Uterus (tissue), 2 donors: ENCODE results near the gene IL4I1.

ENCODE experiments used
- CTCF ChIP-seq, 4 experiments: fragments of 200-600 bp in 2 of 4; fragments of 450-650 bp in 2 of 4; sonication (generic) in 2 of 4; IDR thresholded peaks; one replicate each; pipeline ENCODE4 v1.5.1; 2016 to 2019; ENCODE audit warnings: antibody characterized with exemption in 4 of 4, mild to moderate bottlenecking in 2 of 4, moderate library complexity in 1 of 4
- POLR2A ChIP-seq, 2 donors: fragments of 450-650 bp; IDR thresholded peaks; one replicate each; pipeline ENCODE4 v1.6.1; 2016; ENCODE audit warnings: antibody characterized with exemption in 2 of 2, mild to moderate bottlenecking in 1 of 2, moderate library complexity in 1 of 2

DNA sequence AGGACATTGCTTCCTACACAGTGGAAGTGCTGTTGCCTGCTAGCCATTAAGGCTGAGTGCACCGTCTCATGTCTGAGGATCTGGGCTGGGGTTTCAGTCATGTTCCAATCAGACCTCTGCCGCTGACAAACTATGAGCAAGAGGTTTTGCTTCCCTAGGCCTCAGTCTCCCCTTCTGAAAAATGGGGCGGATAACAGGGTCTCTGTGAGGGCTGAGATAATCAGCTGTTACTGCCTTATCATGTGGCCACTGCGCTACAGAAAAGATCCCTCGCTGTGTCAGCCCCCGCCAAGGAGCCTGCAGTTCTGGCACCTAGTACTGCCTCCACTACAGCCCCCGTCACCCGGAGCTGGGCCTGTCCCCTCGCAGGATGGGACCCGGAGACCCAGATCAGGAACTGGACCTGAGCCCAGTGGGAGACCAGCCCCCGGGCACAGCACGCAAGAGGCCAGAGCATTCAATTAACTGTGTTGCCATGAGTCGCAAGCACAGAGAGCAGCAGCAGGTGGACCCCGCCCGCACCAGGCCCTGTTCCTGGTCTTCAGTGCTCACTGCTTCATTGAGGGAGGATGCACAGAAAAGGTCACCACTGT, 26.3 kb downstream of the IL4I1 start:
- TF ChIP-seq POLR2A (IDR thresholded peaks at IDR 0.05) (no peak), CTCF (IDR thresholded peaks at IDR 0.05) (no peak)
